Fibroblast of skin of abdomen (primary cell): ENCODE results near the gene BNIP5.
"Not testable (repeated sequence)": the region's sequence is repeated elsewhere in the genome, so short reads cannot be mapped to it uniquely, and the experiment has no call there.

Experiments used
- DNase-seq: peaks from one replicate; pipeline ENCODE4 v3.0.0-alpha.2; 2013

BNIP5 gene

GRCh38 chr6:36340618-36341454 lies 4.1 kb upstream of the BNIP5 start:
- DNase-seq, result peak; percentile 52

GRCh38 chr6:36340306-36340617 lies 3.6 kb upstream of the BNIP5 start:
- DNase-seq, result no peak

GRCh38 chr6:36339146-36339545 lies 2.5 kb upstream of the BNIP5 start:
- DNase-seq, result no peak

GRCh38 chr6:36338223-36338622 lies 1.5 kb upstream of the BNIP5 start:
- not testable (repeated sequence) for DNase-seq

- DNase-seq, result no peak
Observed at GRCh38 chr6:36337814-36338213, 1.1 kb upstream of the BNIP5 start.

- no peak for DNase-seq
Observed at GRCh38 chr6:36336208-36336710, 429 bp downstream of the BNIP5 start.

GRCh38 chr6:36335465-36336207 lies 1.1 kb downstream of the BNIP5 start:
- DNase-seq, result no peak

- no peak for DNase-seq
Observed at GRCh38 chr6:36334832-36335459, 1.7 kb downstream of the BNIP5 start.

- DNase-seq, result no peak
Observed at GRCh38 chr6:36333931-36334725, 2.6 kb downstream of the BNIP5 start.

GRCh38 chr6:36333171-36333895 lies 3.4 kb downstream of the BNIP5 start:
- no peak for DNase-seq

GRCh38 chr6:36331381-36331780 lies 5.3 kb downstream of the BNIP5 start:
- no peak for DNase-seq

GRCh38 chr6:36330366-36330765 lies 6.3 kb downstream of the BNIP5 start:
- DNase-seq, result no peak

GRCh38 chr6:36329798-36330291 lies 6.8 kb downstream of the BNIP5 start:
- no peak for DNase-seq

- no peak for DNase-seq
Observed at GRCh38 chr6:36328600-36328999, 8.1 kb downstream of the BNIP5 start.

GRCh38 chr6:36327919-36328236 lies 8.8 kb downstream of the BNIP5 start:
- DNase-seq, result no peak

- no peak for DNase-seq
Observed at GRCh38 chr6:36327226-36327918, 9.3 kb downstream of the BNIP5 start.

GRCh38 chr6:36326356-36326995 lies 10.2 kb downstream of the BNIP5 start:
- DNase-seq, result peak; percentile 20

- DNase-seq, result no peak
Observed at GRCh38 chr6:36324715-36325114, 12.0 kb downstream of the BNIP5 start.

- no peak for DNase-seq
Observed at GRCh38 chr6:36324191-36324590, 12.5 kb downstream of the BNIP5 start.

GRCh38 chr6:36323062-36323461 lies 13.6 kb downstream of the BNIP5 start:
- no peak for DNase-seq

- DNase-seq, result no peak
Observed at GRCh38 chr6:36322591-36322990, 14.1 kb downstream of the BNIP5 start.
